Measurements from ENCODE around the gene CNEP1R1. TPM values are rescaled to one million over a fixed set of nuclear protein-coding genes. Genes with fewer than 3 reads are reported as not detected.

CNEP1R1 gene
- total RNA-seq, 1 experiment from 2014 or later: 14.6 TPM

GRCh38 chr16:49997721-49998251 is 27.2 kb upstream of the CNEP1R1 start:
- H3K4me2 ChIP-seq (ENCODE audit: low read length): no peak overlapping the region
- H3K4me3 ChIP-seq (replicated peaks in 1 of 2; ENCODE audit: low read depth in 1 of 2, low read length in 2 of 2): no peak overlapping the region
- no peaks in the 10 kb centered on the region for H3K9me3 ChIP-seq (ENCODE audit: control insufficient read depth in 1 of 2, insufficient read depth in 1 of 2, low read depth in 1 of 2, low read length in 2 of 2)
- BruUV-seq (replicated peaks): no TSS peak
- H2AFZ ChIP-seq (ENCODE audit: low read depth, low read length, poor library complexity, severe bottlenecking): no peak overlapping the region
- no peaks in the 10 kb centered on the region for H3K4me1 ChIP-seq (ENCODE audit: control insufficient read depth in 1 of 2, insufficient read depth in 2 of 2, low read length in 2 of 2)
- peaks cover 10% of the 10 kb centered on the region; the same call in 1 of the 2 replicates for H3K27me3 ChIP-seq (ENCODE audit: insufficient read depth, low read length)
- H3K36me3 ChIP-seq (ENCODE audit: control insufficient read depth in 1 of 2, insufficient read depth in 2 of 2, low read length in 2 of 2): no peaks in the 10 kb centered on the region
- TF ChIP-seq REST (IDR thresholded peaks at IDR 0.05; ENCODE audit: low read depth) (no peak), JUND (IDR thresholded peaks at IDR 0.05) (no peak), ATF3 (IDR thresholded peaks at IDR 0.05) (no peak), SIN3A (IDR thresholded peaks at IDR 0.05; ENCODE audit: low read depth) (no peak), ZFX (IDR thresholded peaks at IDR 0.05) (no peak), TCF7L2 (IDR thresholded peaks at IDR 0.05; ENCODE audit: borderline replicate concordance, extremely low read depth, insufficient read depth, insufficient read length) (no peak), YY1 (IDR thresholded peaks at IDR 0.05; ENCODE audit: extremely low read depth, insufficient replicate concordance, low read depth, low read length) (no peak), EZH2 (IDR thresholded peaks at IDR 0.05) (no peak), SRF (IDR thresholded peaks at IDR 0.05; ENCODE audit: low read depth) (no peak), FOSL1 (IDR thresholded peaks at IDR 0.05; ENCODE audit: low read depth) (no peak), ELF1 (IDR thresholded peaks at IDR 0.05; ENCODE audit: borderline replicate concordance, low read depth) (no peak), RAD21 (IDR thresholded peaks at IDR 0.05; ENCODE audit: low read depth) (no peak)
- ATAC-seq (no peak), DNase-seq (ENCODE audit: low read depth, low spot score) (no peak)
- no peaks in the 10 kb centered on the region for H3K9me2 ChIP-seq (ENCODE audit: insufficient read depth)
- intact Hi-C loops (cut with micrococcal nuclease): no loop called here
- no peak overlapping the region for H3K9ac ChIP-seq (ENCODE audit: low read length)
- ChIA-PET RAD21 (ENCODE audit: low non-redundant PET in 1 of 2, low total read pairs in 2 of 2, uncharacterized antibody in 2 of 2, unreplicated experiment in 2 of 2) (no interaction called here), POLR2A (no interaction called here), CTCF (no interaction called here)
- no peaks in the 10 kb centered on the region for H3K79me2 ChIP-seq (ENCODE audit: insufficient read depth, low read length)
- H3K27ac ChIP-seq (ENCODE audit: low read depth, low read length): no peak overlapping the region
- H4K20me1 ChIP-seq (ENCODE audit: insufficient read depth): no peaks in the 10 kb centered on the region

Data from HCT116 (cell line).